GM12878 (cell line): Measurements from ENCODE around the gene PALS1.

ENCODE experiments used
- DPF2 ChIP-seq: fragments of 450-650 bp; IDR thresholded peaks from 2 replicates; pipeline ENCODE4 v1.6.1; 2017; ENCODE audit warnings: mild to moderate bottlenecking
- NBN ChIP-seq: fragments of 450-650 bp; IDR thresholded peaks from 2 replicates; pipeline ENCODE4 v1.6.1; 2016
- POLR2AphosphoS5 ChIP-seq: IDR thresholded peaks from 2 replicates; pipeline ENCODE4 v1.6.1; 2011; ENCODE audit warnings: mild to moderate bottlenecking, low read length, inconsistent platforms
- SPI1 ChIP-seq: IDR thresholded peaks from 2 replicates; pipeline ENCODE4 v1.6.1; 2011; ENCODE audit warnings: low read depth, mild to moderate bottlenecking, low read length, moderate library complexity, borderline replicate concordance; ENCODE audit not compliant: insufficient read depth

GRCh38 chr14:67207810-67208209, 33.4 kb upstream of the PALS1 start:
- TF ChIP-seq POLR2AphosphoS5 (no peak), NBN (no peak), DPF2 (no peak), SPI1 (no peak)
